GM18951 (cell line): ENCODE measurements around the gene MID2.
"Not testable (repeated sequence)": the region's sequence is repeated elsewhere in the genome, so short reads cannot be mapped to it uniquely, and the experiment has no call there.

ENCODE experiments used
- POLR2A ChIP-seq: IDR thresholded peaks from 4 replicates; pipeline ENCODE4 v1.6.1; 2011; ENCODE audit warnings: mild to moderate bottlenecking; ENCODE audit not compliant: insufficient read length, insufficient read depth; ENCODE audit errors: extremely low read depth
- in situ Hi-C: fragments of 300-500 bp; cut with MboI; formaldehyde crosslinking; loops from one replicate; pipeline ENCODE4 v1.12.0; 2022; ENCODE audit warnings: low sequenced_read_pairs, mixed read lengths, inconsistent platforms; ENCODE audit not compliant: unreplicated experiment

The MID2 gene

GRCh38 chrX:107827030-107827831 lies 1.6 kb downstream of the MID2 start:
- in situ Hi-C loops, result no loop called here
- no peak for TF ChIP-seq POLR2A

- in situ Hi-C loops, result no loop called here
- TF ChIP-seq POLR2A, result no peak
Measured at GRCh38 chrX:107827852-107828251, 2.2 kb downstream of the MID2 start.

DNA sequence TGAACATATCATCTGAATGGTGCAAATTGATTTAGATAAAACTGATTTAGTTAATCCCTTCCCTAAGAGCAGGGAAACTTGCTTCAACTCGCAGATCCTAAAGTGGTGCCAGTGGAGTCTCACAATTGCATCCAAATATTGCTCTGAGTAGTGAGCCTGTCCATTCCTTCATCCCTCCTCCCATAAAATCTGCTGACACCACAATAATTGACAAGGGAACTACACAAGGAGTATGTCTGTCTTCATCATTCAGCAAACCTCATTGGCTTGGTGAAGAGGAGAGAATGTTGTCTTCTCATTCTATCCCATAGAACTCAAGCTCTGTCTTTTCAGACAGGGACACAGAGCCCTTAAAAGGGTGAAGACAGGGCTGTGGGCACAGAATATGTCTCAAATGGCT lies 4.2 kb downstream of the MID2 start:
- TF ChIP-seq POLR2A, result no peak
- in situ Hi-C loops, result no loop called here

DNA sequence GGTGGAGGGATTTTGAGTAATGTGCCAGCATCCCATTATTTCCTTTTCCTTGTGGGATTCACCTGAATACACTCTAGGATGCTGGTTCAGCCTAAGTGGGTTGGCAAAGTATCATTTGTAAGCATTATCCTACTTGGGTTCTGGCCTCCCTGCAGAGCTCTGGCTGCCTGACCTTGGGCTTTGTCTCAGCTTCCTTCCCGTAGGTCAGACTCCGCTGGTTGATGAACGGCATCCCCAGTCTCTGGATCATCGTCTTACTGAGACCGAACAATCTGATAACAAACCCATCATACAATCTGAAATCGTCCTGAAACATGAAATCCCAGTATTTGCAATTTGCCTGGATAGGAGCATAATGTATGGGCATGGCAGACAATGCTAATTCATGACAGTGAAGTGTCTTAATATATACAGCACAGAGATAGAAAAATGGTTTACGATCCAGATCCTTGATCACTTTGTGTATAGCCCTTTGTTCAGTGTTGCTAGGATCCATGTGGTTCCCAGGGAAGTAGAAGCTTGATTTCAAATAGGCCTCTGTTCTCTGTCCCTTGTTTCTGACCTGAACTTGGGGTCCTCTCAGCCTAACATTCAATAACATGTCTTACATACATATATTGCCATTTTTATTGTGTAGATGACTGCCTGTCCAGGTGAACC lies 5.5 kb downstream of the MID2 start:
- in situ Hi-C loops, result no loop called here
- TF ChIP-seq POLR2A, result no peak

- TF ChIP-seq POLR2A, result no peak
Measured at GRCh38 chrX:107834275-107835201, 8.9 kb downstream of the MID2 start.

DNA sequence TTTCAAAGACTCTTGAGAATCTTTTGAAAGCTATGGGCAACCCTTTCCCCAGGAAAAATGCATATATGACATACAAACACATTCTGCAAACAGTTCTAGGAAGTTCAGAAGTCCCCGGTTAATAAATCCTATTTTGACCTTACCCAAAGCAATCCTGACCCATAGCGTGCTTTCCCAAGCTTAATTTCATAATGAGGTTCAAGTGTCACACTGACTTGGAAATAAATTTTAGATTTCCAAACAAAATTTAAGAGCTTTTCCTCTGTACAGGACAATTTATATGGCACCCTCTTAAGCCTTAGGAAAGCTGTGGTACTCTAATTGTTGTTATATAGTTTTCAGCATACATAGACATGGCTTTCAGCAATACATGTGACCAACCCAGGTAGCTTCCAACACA lies 11.3 kb downstream of the MID2 start:
- no peak for TF ChIP-seq POLR2A
- in situ Hi-C loops, result no loop called here

More at GRCh38 chrX:107834275-107835201, 8.9 kb downstream of the MID2 start:
- in situ Hi-C loops, result no loop called here

GRCh38 chrX:107840971-107841370 lies 15.3 kb downstream of the MID2 start:
- in situ Hi-C loops, result no loop called here
- no peak for TF ChIP-seq POLR2A

DNA sequence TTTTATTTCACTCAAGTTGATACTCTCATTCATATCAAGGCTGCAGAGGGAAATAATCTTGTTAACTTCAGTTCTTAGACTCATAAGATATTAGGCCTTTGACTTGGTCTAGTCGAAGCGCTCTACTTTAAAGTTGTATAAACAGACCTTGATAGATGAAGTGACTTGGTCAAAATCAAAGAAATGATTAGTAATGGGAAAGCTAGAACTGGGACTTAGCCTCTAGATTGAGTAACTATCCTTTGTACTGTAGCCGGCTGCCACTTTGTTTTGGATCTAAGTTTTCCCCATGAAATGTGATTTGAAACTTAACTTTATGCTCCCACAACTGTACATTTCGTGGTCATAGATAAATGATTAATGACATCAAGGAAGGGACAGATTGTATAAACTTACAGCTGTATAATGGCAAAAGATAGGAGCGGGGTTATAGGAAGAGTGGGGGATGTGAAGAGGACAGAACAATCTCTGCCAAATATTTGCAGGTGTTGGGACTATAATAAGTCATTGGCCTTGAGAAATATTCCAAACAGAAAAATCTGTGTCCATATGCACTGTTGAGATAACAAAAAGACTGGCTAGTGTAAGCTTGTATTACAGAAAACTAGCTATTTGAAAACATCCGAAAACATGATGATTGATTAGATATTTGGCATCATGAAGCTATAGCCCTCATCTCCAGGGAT lies 17.2 kb downstream of the MID2 start:
- no peak for TF ChIP-seq POLR2A
- in situ Hi-C loops, result no loop called here

DNA sequence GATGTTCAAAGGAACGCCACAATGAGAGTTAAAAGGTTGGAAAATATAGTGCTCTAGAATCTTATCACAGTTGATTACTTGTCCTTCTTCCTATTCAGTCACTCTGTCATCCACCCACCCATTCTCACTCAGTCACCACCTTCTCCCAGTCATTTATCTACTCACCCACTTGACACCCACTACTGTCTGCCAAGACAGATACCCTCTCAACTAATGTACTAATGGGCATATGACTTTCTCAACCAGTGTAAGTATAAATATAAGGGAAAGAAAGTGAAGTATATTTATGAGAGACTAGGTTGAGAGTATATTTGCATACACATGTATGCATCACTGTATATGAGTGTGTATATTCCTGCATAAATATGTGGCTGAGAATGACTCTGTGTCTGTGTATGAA lies 20.0 kb downstream of the MID2 start:
- TF ChIP-seq POLR2A, result no peak
- in situ Hi-C loops, result no loop called here

DNA sequence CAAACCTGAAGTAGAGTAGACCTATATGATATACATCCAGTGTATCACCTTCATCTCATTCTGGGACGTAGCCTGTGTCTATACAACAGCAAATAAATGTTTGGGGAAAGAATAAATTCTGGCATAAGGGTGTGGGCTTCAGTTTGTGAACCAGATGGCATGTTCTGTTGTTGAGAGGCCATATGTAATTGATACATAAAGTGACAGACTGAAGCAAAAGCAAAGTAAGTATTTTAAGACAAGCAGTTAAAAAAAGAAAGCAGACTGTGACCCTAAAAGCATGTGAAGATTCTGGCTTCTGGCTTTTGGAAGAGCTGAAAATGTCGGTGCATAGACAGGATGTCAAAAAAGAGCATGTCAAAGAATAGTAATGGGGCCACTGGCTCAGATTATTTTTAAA lies 22.9 kb downstream of the MID2 start:
- in situ Hi-C loops, result no loop called here
- TF ChIP-seq POLR2A, result no peak

DNA sequence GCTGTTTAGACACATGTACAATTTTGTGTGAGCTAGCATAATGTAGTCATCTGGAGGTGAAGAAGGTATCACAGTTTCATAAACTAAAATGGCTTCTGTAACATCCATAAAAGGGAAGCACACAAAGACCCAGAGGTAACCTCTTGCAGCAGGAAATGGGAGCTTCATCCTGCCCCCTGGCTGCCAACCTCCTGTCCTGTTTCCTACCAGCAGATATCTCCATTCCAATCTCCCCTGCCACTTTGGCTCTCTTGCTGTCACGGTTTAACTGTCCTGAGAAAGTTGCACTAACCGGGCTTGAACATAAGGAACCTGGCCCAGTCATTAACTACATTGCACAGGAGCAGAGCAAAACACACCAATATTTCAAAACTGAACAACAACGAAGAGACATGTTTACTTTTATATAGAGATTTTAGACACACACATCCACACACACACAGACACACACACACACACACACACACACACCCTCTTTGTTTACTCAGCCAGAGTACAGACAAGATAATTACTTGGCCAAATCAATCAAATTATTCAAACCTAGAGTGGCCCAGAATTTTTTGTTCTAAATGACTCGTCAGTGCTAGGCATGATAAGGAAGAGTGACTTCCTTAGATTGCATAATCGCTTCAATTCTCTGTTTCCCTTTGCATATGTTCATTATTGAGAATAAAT lies 24.2 kb downstream of the MID2 start:
- no peak for TF ChIP-seq POLR2A
- in situ Hi-C loops, result no loop called here

GRCh38 chrX:107850422-107850765 lies 24.7 kb downstream of the MID2 start:
- in situ Hi-C loops, result no loop called here
- no peak for TF ChIP-seq POLR2A

GRCh38 chrX:107851215-107851614 lies 25.5 kb downstream of the MID2 start:
- in situ Hi-C loops, result no loop called here
- TF ChIP-seq POLR2A, result no peak

DNA sequence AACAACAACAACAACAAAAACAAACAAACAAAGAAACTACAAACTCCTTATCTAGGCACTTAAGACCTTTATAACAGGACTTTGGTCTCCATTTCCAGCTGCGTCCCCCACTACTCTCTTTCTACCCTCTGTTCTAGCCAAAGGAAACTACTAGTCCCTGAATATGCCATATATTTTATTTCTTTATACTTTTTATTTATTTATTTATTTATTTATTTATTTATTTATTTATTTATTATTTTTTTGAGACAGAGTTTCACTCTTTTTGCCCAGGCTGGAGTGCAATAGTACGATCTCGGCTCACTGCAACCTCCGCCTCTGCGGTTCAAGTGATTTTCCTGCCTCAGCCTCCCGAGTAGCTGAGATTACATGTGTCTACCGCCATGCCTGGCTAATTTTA lies 26.0 kb downstream of the MID2 start:
- in situ Hi-C loops, result not testable (repeated sequence)
